HG02610 (cell line): ENCODE results near the gene MMRN2.
"Not testable (repeated sequence)": the region's sequence is repeated elsewhere in the genome, so short reads cannot be mapped to it uniquely, and the experiment has no call there.

ENCODE experiments used
- ATAC-seq: cut with Tn5 transposase; IDR thresholded peaks from one replicate; pipeline ENCODE4 v1.9.1; 2021; ENCODE audit warnings: mild to moderate bottlenecking, moderate library complexity; ENCODE audit not compliant: unreplicated experiment

The MMRN2 gene

GRCh38 chr10:86957471-86958115 lies at the start of gene MMRN2:
Gene MMRN2 (minus strand): TSS chr10:86957615. CDS start chr10:86957541, 74 bp downstream.
- no peak for ATAC-seq

GRCh38 chr10:87007124-87007523 lies 49.7 kb upstream of the MMRN2 start:
- ATAC-seq: not testable (repeated sequence)

DNA sequence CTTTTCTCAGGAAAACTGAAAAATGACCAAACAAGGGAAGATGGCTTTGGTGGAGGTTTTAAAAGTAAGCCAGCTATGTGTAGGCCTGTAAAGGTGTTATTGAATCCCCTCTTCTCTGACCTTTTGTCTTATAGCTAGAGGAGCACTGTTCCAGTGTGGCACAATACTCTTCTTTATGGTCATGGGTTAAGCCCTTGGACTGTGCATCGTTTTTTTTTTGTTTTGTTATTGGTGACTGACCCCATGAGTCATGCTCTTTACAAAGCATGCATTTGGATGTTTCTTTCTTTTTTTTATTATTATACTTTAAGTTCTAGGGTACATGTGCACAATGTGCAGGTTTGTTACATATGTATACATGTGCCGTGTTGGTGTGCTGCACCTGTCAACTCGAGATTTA lies 43.1 kb upstream of the MMRN2 start:
- no peak for ATAC-seq

GRCh38 chr10:86999802-87000403 lies 42.5 kb upstream of the MMRN2 start:
- ATAC-seq: not testable (repeated sequence)

GRCh38 chr10:86992929-86993328 lies 35.5 kb upstream of the MMRN2 start:
- ATAC-seq: no peak

DNA sequence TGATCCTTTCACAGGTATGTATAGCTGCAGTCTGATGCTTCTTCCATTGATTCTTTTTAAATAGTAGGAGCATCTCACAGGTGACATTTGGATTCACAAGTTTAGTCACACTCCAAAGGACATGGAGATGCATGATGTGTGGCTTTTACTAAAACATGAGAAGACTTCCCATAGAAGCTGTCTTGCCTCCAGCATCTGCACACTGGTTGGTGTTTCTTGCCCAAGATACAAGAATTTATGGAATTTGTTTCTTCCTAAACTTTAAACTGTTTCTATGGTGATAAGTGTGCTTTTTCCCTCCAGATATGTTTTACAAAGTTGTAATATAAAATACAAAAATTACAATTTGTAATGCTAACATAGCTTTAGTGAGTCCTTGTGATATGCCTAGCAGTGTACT lies 35.0 kb upstream of the MMRN2 start:
- no peak for ATAC-seq

DNA sequence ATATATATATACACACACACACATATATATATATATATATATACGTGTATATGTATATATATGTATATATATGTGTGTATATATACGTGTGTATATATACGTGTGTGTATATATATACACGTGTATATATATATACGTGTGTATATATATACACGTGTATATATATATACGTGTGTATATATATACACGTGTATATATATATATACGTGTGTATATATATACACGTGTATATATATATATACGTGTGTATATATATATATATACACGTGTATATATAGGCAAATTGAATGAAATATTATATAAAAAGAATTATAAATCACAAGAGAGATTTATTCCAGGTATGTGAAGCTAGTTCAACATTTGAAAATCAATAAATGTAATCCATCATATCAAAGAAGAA lies 33.9 kb upstream of the MMRN2 start:
- not testable (repeated sequence) for ATAC-seq

GRCh38 chr10:86988520-86988919 lies 31.1 kb upstream of the MMRN2 start:
- no peak for ATAC-seq

- not testable (repeated sequence) for ATAC-seq
Observed at GRCh38 chr10:86984498-86984897, 27.1 kb upstream of the MMRN2 start.

GRCh38 chr10:86981716-86982115 lies 24.3 kb upstream of the MMRN2 start:
- ATAC-seq: no peak

GRCh38 chr10:86981020-86981419 lies 23.6 kb upstream of the MMRN2 start:
- not testable (repeated sequence) for ATAC-seq

DNA sequence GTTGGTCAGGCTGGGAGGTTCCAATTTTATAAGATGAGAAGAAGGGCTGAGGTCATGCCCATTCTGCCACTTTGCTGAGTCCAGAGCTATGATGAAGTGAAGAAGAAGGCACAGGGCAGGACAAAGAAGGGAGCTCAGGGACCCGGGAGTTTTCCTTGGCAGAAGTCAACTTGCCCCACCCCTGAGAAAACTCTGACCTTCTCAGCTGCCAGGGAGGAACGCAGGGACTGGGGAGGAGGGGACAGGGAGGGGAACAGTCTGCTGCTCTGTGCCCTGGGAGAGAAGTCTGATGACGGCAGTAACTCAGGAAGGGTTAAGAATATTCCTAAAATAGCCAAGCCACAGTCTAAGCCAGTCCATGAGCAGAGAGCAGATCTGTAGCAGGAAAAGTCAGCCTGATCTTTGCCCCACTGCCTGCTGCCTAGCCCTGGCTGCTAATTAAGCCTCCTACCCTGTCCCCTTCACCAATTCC lies 22.6 kb upstream of the MMRN2 start:
- ATAC-seq: no peak

DNA sequence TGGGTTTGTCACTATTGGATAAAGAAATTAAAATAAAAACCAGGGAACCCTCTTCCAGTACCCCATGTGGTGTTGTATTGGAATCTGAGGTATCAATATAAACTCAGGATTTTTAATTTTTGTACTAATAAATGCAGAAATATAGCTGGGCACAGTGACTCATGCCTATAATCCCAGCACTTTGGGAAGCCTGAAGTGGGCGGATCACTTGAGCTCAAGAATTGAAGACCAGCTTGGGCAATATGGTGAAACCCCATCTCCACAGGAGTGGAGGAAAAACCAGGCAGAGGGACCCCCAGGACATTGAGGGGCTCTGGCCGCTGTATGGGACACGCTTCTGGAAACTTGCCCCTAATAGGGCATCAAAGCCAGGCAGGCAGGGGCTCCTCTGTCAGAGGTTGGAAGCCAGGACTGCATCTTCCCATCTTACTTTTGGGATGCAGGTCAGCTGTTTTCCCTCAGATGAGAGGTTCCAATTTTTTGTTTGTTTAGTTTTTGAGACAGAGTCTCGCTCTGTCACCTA lies 21.9 kb upstream of the MMRN2 start:
- no peak for ATAC-seq

- ATAC-seq: not testable (repeated sequence)
Observed at GRCh38 chr10:86978457-86978856, 21.0 kb upstream of the MMRN2 start.

- no peak for ATAC-seq
Observed at GRCh38 chr10:86976362-86977056, 19.1 kb upstream of the MMRN2 start.

DNA sequence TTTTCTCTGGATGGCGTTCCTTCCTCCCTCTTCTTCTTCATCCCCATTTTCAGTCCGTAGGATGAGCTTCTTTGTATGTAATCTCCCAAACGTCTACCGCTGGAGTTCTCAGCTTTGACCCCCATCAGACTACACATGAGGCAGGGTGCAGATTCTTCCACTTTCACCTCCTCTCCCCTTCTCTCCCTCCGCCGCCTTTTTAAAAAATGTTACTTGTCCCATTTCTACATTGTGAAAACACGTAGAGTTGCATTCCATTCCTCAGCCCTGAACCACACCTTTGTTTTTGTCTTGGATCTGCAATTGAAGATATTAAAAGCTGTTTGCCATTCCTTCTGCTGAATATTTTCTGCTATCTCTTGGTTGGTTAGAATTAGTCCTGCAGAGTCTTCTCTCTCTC lies 17.1 kb upstream of the MMRN2 start:
- no peak for ATAC-seq

DNA sequence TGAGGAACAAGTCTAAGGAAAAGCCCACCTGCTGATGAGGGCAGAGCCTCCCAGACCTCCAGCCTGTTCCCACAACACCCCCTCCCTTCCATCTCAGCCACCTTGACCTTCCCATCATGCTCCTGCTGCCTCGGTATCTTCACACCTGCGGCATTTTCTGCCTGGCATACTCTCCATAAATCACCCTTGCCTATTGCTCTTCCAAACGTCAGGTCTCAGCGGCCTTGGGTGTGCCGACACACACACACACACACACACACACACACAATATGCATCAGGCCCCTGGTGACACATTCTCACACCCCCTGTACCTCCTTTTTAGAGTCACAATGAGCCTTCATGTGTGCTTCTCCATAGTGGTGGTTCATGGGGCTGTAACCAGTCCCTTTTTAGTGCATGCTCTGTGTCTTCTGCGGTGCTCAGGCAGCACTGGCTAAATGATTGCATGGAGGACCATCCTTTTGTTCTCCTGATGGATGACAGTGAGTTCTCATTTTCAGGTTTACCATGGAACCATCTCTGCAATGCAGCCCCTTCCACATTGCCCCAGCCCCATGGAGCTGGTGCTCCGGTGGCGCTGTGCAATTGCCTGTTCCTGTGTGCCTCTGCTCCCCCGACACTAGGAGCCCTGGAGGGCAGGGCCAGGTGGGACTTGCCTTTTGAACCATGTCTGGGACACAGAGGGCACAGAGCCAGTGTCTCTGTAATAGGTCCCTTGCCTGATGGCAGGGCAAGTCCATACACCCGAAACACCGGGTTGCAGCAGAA lies 15.4 kb upstream of the MMRN2 start:
- ATAC-seq: no peak

DNA sequence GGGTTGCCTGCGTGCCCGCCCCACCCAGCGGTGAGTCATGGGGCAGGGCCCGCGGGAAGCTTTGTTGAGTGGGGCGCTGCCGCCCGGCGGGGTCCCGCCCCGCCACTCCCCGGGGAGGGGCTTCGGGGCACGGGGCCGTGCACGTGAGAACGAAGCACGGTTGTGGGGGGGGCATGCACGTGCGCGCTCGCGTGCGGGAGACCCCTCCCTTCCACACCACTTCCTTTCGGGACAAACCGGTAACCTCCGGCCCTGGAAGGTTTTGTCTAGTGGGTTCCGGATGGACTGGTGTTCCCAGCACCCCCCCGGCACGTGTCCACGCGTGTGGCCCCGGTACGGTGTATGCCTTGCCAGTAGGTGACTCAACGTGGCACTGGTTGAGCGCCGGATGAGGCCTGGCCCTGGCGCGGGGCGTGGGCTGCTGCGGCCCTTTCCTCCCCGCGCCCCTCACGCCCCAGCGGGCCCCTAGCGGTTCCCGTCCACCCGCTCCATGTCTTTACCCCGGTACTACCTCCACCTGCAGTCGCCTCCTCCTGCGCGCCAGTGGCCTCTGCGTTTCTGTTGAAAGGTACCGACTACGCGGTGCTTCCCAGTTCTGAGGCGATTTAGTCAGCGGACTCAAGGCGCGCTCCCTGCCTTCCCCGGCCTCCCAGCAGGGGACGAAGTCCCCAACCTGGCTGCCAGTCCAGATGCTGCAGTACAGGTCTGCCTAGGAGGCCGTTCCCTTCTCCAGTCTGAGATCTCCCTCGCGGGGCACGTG lies 14.0 kb upstream of the MMRN2 start:
- peak; percentile 83 for ATAC-seq

- no peak for ATAC-seq
Observed at GRCh38 chr10:86970982-86971231, 13.5 kb upstream of the MMRN2 start.

DNA sequence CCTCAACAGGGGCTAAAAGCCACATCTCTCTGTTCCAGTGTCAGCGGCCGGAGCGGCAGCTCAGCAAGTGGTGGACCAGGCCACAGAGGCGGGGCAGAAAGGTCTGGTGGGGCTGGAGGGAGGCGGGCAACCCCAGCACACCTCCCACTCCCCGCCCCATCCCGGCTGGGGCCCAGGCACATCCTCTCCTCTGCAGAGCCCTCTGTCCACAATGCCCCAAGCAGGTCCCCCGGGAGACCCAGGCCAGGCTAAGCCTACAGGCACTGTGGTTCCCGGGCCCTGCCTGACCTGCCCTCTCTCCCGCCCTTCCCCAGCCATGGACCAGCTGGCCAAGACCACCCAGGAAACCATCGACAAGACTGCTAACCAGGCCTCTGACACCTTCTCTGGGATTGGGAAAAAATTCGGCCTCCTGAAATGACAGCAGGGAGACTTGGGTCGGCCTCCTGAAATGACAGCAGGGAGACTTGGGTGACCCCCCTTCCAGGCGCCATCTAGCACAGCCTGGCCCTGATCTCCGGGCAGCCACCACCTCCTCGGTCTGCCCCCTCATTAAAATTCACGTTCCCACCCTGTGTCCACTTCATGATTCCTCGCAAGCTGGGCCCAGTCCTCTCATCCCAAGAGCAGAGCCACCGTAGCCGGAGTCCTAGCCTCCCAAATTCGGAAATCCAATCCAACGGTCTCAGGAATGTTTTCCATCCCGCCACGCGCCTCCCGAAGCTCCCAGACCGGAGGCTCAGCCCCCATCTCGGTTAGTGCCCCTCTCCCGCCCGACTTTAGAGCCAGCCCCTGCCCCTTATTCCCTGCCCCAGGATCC lies 13.0 kb upstream of the MMRN2 start:
- no peak for ATAC-seq
